OCI-M2 (cell line): Measurements from ENCODE around the gene IL1A.

Experiments
- DNase-seq: peaks from one replicate; lab custom pipeline; 2025; ENCODE audit not compliant: unreplicated experiment; lab: John Stamatoyannopoulos, UW

Gene IL1A

GRCh38 chr2:112793449-112793978 is 9.2 kb upstream of the IL1A start:
- DNase-seq = no peak

GRCh38 chr2:112792419-112792818 is 8.1 kb upstream of the IL1A start:
- DNase-seq = no peak

GRCh38 chr2:112791693-112792230 is 7.5 kb upstream of the IL1A start:
- DNase-seq = no peak

- DNase-seq = no peak
Measured at GRCh38 chr2:112791019-112791418, 6.7 kb upstream of the IL1A start.

- no peak for DNase-seq
Measured at GRCh38 chr2:112790305-112790704, 6.0 kb upstream of the IL1A start.

GRCh38 chr2:112789186-112789585 is 4.9 kb upstream of the IL1A start:
- no peak for DNase-seq

GRCh38 chr2:112788653-112789052 is 4.4 kb upstream of the IL1A start:
- DNase-seq = no peak

- no peak for DNase-seq
Measured at GRCh38 chr2:112787729-112788393, 3.6 kb upstream of the IL1A start.

GRCh38 chr2:112787294-112787693 is 3.0 kb upstream of the IL1A start:
- DNase-seq = no peak

GRCh38 chr2:112783187-112783714 is 1.0 kb downstream of the IL1A start:
- no peak for DNase-seq

GRCh38 chr2:112782234-112782799 is 2.0 kb downstream of the IL1A start:
- DNase-seq = no peak

GRCh38 chr2:112779598-112779997 is 4.7 kb downstream of the IL1A start:
- no peak for DNase-seq

GRCh38 chr2:112777036-112777435 is 7.3 kb downstream of the IL1A start:
- no peak for DNase-seq

GRCh38 chr2:112776113-112776512 is 8.2 kb downstream of the IL1A start:
- DNase-seq = no peak

GRCh38 chr2:112774536-112775285 is 9.6 kb downstream of the IL1A start:
- DNase-seq = no peak

GRCh38 chr2:112773556-112773955 is 10.7 kb downstream of the IL1A start:
- DNase-seq = no peak

- DNase-seq = no peak
Measured at GRCh38 chr2:112772911-112773475, 11.3 kb downstream of the IL1A start.

GRCh38 chr2:112772322-112772721 is 12.0 kb downstream of the IL1A start:
- no peak for DNase-seq

GRCh38 chr2:112768432-112768831 is 15.9 kb downstream of the IL1A start:
- no peak for DNase-seq

- DNase-seq = no peak
Measured at GRCh38 chr2:112767693-112768330, 16.5 kb downstream of the IL1A start.

GRCh38 chr2:112765251-112765650 is 19.0 kb downstream of the IL1A start:
- no peak for DNase-seq
